Measurements from ENCODE around the gene PMEPA1.

DNA sequence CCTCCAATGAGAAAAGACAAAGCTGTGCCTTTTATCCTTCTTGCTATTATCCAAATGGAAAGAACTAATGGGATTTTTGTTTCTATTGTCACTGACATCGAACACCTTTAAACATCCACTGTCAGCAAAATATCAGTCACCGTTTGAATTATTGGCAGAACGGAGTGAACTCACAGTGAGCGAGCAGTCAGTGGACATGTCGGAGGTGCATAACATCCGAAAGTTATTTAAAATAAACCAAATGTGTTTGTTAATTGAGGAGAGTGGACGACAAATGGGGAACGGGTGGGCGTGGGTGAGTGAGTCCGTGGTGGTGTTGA lies 38.8 kb downstream of the PMEPA1 start:
- no peak for TF ChIP-seq EHF (CRISPR knock-in tag; IDR thresholded peaks at IDR 0.05)
- TF ChIP-seq, protein P1, sequence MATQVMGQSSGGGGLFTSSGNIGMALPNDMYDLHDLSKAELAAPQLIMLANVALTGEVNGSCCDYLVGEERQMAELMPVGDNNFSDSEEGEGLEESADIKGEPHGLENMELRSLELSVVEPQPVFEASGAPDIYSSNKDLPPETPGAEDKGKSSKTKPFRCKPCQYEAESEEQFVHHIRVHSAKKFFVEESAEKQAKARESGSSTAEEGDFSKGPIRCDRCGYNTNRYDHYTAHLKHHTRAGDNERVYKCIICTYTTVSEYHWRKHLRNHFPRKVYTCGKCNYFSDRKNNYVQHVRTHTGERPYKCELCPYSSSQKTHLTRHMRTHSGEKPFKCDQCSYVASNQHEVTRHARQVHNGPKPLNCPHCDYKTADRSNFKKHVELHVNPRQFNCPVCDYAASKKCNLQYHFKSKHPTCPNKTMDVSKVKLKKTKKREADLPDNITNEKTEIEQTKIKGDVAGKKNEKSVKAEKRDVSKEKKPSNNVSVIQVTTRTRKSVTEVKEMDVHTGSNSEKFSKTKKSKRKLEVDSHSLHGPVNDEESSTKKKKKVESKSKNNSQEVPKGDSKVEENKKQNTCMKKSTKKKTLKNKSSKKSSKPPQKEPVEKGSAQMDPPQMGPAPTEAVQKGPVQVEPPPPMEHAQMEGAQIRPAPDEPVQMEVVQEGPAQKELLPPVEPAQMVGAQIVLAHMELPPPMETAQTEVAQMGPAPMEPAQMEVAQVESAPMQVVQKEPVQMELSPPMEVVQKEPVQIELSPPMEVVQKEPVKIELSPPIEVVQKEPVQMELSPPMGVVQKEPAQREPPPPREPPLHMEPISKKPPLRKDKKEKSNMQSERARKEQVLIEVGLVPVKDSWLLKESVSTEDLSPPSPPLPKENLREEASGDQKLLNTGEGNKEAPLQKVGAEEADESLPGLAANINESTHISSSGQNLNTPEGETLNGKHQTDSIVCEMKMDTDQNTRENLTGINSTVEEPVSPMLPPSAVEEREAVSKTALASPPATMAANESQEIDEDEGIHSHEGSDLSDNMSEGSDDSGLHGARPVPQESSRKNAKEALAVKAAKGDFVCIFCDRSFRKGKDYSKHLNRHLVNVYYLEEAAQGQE (IDR thresholded peaks at IDR 0.05): no peak
- no peak for TF ChIP-seq JUN (IDR thresholded peaks at IDR 0.05)
- no peak for TF ChIP-seq RAD21 (conservative IDR thresholded peaks at IDR 0.05 in 1 of 2, IDR thresholded peaks at IDR 0.05 in 1 of 2)
- no peak for TF ChIP-seq CHD4 (IDR thresholded peaks at IDR 0.05; ENCODE audit: borderline replicate concordance)
- TF ChIP-seq, protein P2, sequence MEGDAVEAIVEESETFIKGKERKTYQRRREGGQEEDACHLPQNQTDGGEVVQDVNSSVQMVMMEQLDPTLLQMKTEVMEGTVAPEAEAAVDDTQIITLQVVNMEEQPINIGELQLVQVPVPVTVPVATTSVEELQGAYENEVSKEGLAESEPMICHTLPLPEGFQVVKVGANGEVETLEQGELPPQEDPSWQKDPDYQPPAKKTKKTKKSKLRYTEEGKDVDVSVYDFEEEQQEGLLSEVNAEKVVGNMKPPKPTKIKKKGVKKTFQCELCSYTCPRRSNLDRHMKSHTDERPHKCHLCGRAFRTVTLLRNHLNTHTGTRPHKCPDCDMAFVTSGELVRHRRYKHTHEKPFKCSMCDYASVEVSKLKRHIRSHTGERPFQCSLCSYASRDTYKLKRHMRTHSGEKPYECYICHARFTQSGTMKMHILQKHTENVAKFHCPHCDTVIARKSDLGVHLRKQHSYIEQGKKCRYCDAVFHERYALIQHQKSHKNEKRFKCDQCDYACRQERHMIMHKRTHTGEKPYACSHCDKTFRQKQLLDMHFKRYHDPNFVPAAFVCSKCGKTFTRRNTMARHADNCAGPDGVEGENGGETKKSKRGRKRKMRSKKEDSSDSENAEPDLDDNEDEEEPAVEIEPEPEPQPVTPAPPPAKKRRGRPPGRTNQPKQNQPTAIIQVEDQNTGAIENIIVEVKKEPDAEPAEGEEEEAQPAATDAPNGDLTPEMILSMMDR (IDR thresholded peaks at IDR 0.05): no peak
- no peak for TF ChIP-seq BHLHE40 (IDR thresholded peaks at IDR 0.05; ENCODE audit: low read depth, low read length)
- TF ChIP-seq CEBPB (IDR thresholded peaks at IDR 0.05): no peak
- no peak for TF ChIP-seq SMC3 (IDR thresholded peaks at IDR 0.05)
- TF ChIP-seq POLR2A (IDR thresholded peaks at IDR 0.05; ENCODE audit: low read length): no peak
- no peak for TF ChIP-seq PHF8 (IDR thresholded peaks at IDR 0.05; ENCODE audit: borderline replicate concordance, low read depth)
- no peak for TF ChIP-seq NR3C1 (IDR thresholded peaks at IDR 0.05)
- no peak for TF ChIP-seq RFX5 (IDR thresholded peaks at IDR 0.05)

Measured in A549 (cell line).